Ovary (tissue), 9 donors: ENCODE measurements around the gene ZCCHC14. TPM values are rescaled to one million over a fixed set of nuclear protein-coding genes. Genes with fewer than 3 reads are reported as not detected.
"Not testable (repeated sequence)": the region's sequence is repeated elsewhere in the genome, so short reads cannot be mapped to it uniquely, and the experiment has no call there.

ENCODE experiments used
- DNase-seq, 5 donors: peaks; one replicate each; pipeline ENCODE4 v3.0.0-alpha.2; 2019 to 2020
- H3K27ac ChIP-seq, 2 donors: fragments of 200-600 bp; one replicate each; pipeline versions ENCODE4 v1.5.1 to v1.8.0; 2019 to 2022
- H3K27me3 ChIP-seq: fragments of 200-600 bp; one replicate; pipeline ENCODE4 v1.8.0; 2022
- H3K36me3 ChIP-seq: fragments of 200-600 bp; sonication (generic); one replicate; pipeline ENCODE4 v1.5.1; 2019
- H3K4me1 ChIP-seq: one replicate; pipeline ENCODE4 v1.8.1; 2013; ENCODE audit warnings: mild to moderate bottlenecking, moderate library complexity; ENCODE audit not compliant: insufficient read depth
- H3K4me3 ChIP-seq: fragments of 200-600 bp; sonication (generic); one replicate; pipeline ENCODE4 v1.5.1; 2017
- H3K9me3 ChIP-seq, 2 donors: fragments of 200-600 bp in 1 of 2; sonication (generic) in 1 of 2; one replicate each; pipeline versions ENCODE4 v1.5.1 to v1.8.1; 2013 to 2019; ENCODE audit warnings: mild to moderate bottlenecking in 1 of 2, moderate library complexity in 1 of 2
- CTCF ChIP-seq, 3 donors: fragments of 450-650 bp in 2 of 3; fragments of 200-600 bp in 1 of 3; IDR thresholded peaks; one replicate each; pipeline versions ENCODE4 v1.5.1 to v1.8.0; 2016 to 2022; ENCODE audit warnings: antibody characterized with exemption in 3 of 3, mild to moderate bottlenecking in 1 of 3
- EP300 ChIP-seq: sonication (generic); formaldehyde crosslinking; IDR thresholded peaks from one replicate; pipeline ENCODE4 v1.6.1; 2017; ENCODE audit warnings: antibody characterized with exemption
- POLR2A ChIP-seq: fragments of 450-650 bp; IDR thresholded peaks from one replicate; pipeline ENCODE4 v1.6.1; 2017; ENCODE audit warnings: antibody characterized with exemption, mild to moderate bottlenecking, moderate library complexity
- WGBS, 3 donors: extraction: QIAGEN DNeasy Blood & Tissue Kit in 1 of 3; methylation state at CpG; one replicate each; pipeline versions ENCODE4 v1.1.5 to v1.1.7; 2013 to 2017; 5-methylcytosine and 5-hydroxymethylcytosine counted together
- intact Hi-C, 4 donors: fragments of 100-400 bp; cut with DNase I; formaldehyde crosslinking; loops; one replicate each; pipeline versions ENCODE4 v1.11.0 to v1.15.1; 2022 to 2023
- polyA plus RNA-seq, 2 donors: library from polyadenylated mRNA; stranded (reverse); fragments of 200-250 nt in 1 of 2; fragments of 350-450 nt in 1 of 2; fragmentation: Illumina TruSeq in 1 of 2; extraction: RNeasy Lipid Tissue Mini Kit (QIAGEN cat#74804) in 1 of 2; gene quantifications; one replicate each; pipeline ENCODE4 v1.2.3, GENCODE V29; 2013 to 2014
- total RNA-seq, 7 donors: library from RNA; depleted of rRNA in 2 of 7; stranded (reverse); fragments of >200 nt in 2 of 7; fragmentation: NEBNext Ultra II Directional in 3 of 7; extraction: Animal tissue kit (Norgen Biotek cat#: 25700) in 3 of 7; gene quantifications; one replicate each; pipeline versions ENCODE4 v1.1.0 to v1.2.4, GENCODE V29; 2016 to 2023
- donor health status: DM: no; HTN: no; CAD: no; lungs with moderate emphysema.
- donor health status: DM: no; HTN: no; CAD: no.
- donor health status: Bipolar disorder and iron deficiency.
- donor health status: DM: yes; HTN: yes; CAD: no.
- donor health status: DM: no; HTN: no; CAD: no.
- donor health status: DM: yes; HTN: yes; CAD: no.

ZCCHC14 gene
- total and polyA plus RNA-seq, 9 donors = 16.1 to 37.6 (median 31.0) TPM

- DNase-seq = no peak
- intact Hi-C loops = no loop called here
- 84 to 88% (median 87%) methylated on average over 13 of the region's 13 CpGs for WGBS, 3 donors
- Histone ChIP-seq H3K4me3 (no peak overlapping the region), H3K4me1 (peaks cover 4% of the 10 kb centered on the region), H3K27ac (no peak overlapping the region), H3K27me3 (no peaks in the 10 kb centered on the region), H3K36me3 (no peaks in the 10 kb centered on the region), H3K9me3 (no peaks in the 10 kb centered on the region)
- TF ChIP-seq CTCF (IDR thresholded peaks at IDR 0.05) (no peak), EP300 (no peak), POLR2A (no peak)
These were observed 13.9 kb upstream of the ZCCHC14 start for GRCh38 chr16:87506423-87507350.

- no peak overlapping the region for H3K4me3 ChIP-seq
- no peak for DNase-seq
- intact Hi-C loops = no loop called here
- peaks cover 4% of the 10 kb centered on the region for H3K4me1 ChIP-seq
- no peaks in the 10 kb centered on the region for H3K9me3 ChIP-seq
- 92 to 100% (median 100%) methylated on average over 2 of the region's 2 CpGs for WGBS, 3 donors
- no peaks in the 10 kb centered on the region for H3K36me3 ChIP-seq
- TF ChIP-seq EP300 (no peak), CTCF (IDR thresholded peaks at IDR 0.05) (no peak), POLR2A (no peak)
- no peak overlapping the region for H3K27ac ChIP-seq
- no peaks in the 10 kb centered on the region for H3K27me3 ChIP-seq
These were observed 13.0 kb upstream of the ZCCHC14 start for GRCh38 chr16:87505834-87506233.

GRCh38 chr16:87503232-87503937 is 10.6 kb upstream of the ZCCHC14 start:
- not testable (repeated sequence) for H3K9me3 ChIP-seq, H3K27ac ChIP-seq

GRCh38 chr16:87502308-87502969 is 9.6 kb upstream of the ZCCHC14 start:
- intact Hi-C loops = no loop called here
- DNase-seq = no peak
- 82 to 92% (median 85%) methylated on average over 5 of the region's 5 CpGs for WGBS, 3 donors
- Histone ChIP-seq H3K4me1 (peaks cover 2% of the 10 kb centered on the region), H3K27ac (no peak overlapping the region), H3K36me3 (no peaks in the 10 kb centered on the region), H3K4me3 (no peak overlapping the region), H3K9me3 (no peaks in the 10 kb centered on the region), H3K27me3 (no peaks in the 10 kb centered on the region)
- TF ChIP-seq CTCF (IDR thresholded peaks at IDR 0.05) = no peak
- no peak for TF ChIP-seq EP300
- TF ChIP-seq POLR2A = no peak

More at GRCh38 chr16:87503232-87503937, 10.6 kb upstream of the ZCCHC14 start:
- H3K27me3 ChIP-seq, H3K36me3 ChIP-seq, intact Hi-C loops, H3K4me1 ChIP-seq, DNase-seq, H3K4me3 ChIP-seq: not testable (repeated sequence)
- 76 to 80% (median 77%) methylated on average over 18 of the region's 18 CpGs for WGBS, 3 donors
